ENCODE results near the gene HPCAL4.

Gene HPCAL4

GRCh38 chr1:39700348-39700747, 9.1 kb upstream of the HPCAL4 start:
- FAIRE-seq = no peak

DNA sequence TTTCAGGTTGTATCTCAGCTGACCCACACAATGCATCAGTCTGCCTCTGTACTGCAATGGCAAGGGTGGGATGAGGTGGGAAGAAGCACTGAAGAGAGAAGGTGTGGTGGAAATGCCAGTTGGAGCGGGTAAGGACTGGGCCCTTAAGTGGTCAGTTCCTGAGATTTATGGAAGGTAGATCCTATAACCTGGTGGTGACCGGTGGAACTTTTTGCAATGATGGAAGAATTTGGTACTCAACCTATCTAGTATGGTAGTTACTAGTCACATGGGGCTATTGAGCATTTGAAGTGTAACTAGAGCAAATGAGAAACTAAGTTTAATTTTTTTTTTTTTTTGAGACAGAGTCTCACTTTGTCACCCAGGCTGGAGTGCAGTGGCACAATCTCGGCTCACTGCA, 8.2 kb upstream of the HPCAL4 start:
- FAIRE-seq = no peak

GRCh38 chr1:39698568-39698967, 7.3 kb upstream of the HPCAL4 start:
- no peak for FAIRE-seq

DNA sequence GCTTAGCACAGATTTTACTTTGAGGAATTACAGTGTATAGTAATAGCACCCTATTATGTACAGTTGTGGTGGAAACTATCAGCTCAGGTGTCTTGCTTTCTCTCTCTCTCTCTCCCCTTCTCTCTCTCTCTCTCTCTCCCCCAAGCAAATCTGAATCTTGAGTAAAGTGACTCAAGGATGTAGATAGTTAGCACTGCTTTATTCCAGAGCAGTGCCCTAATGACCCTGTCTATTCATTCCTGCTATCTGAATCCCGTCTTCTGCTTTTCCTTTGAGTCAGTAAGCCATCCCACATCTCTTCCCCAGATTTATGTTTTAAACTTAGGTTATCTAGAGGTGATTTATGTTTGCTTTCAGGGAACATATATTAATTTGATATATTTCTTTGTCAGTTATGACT, 5.2 kb upstream of the HPCAL4 start:
- FAIRE-seq = no peak

- FAIRE-seq = no peak
Observed at GRCh38 chr1:39695016-39695415, 3.8 kb upstream of the HPCAL4 start.

DNA sequence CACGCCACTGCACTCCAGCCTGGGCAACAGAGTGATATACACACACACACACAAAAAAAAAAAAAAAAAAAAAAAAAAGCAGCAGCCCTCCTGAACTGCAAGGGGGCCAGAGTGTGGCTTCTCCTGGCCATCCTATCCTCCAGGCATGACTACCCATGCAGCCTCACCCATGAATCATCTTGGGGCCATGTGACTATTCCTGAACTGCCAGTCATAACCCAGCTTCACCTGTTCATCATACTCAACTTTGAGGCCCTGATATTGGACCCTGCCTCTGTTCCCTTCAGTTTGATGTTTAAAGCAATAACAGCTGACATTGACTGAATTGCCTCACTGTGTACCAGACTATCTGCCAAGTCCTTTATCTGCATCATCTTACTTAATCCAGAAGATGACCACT, 2.8 kb upstream of the HPCAL4 start:
- no peak for FAIRE-seq

DNA sequence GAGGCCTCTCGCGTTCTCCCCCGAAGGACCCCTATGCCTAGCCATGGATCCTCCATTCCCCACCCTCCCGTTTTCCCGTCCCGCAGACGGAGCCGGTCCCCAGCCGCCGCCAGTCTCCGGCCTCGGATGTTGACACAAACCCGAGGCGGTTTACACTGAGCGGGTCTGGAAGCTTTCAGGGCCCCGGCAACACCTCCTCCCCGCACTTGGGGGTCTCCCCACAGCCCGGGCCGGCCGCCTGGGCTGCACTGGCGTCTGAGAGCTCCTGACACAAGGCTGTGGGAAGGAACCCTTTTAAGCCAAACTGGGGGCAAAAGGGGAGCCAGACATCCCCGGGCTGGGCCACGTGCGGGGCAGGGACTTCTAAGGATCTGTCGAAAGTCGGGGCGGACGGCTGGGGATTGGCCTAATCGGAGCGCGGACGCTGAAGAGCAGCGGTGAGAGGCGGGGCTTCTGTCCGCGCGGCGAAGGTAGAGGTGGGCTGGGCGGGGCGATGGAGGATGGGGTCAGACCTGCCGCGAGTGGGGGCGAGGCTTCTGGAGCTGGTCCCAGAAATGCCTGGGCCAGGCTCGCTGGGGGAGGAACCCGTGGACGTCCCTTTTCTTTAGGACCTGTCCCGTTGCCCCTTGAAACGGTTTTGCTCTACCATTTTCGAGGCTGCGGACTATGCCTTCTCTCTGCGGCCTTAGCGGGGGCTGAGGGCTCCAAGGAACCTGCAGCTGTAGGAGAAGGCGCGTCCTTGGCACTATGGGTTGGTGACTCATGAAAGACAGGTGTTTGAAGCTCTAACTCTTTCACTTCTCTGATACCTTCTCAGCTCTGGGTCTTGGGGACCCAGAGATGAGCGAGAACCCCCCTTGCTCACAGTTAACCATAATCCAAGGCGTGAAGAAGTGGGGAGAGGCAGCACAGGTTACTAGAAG, 1.2 kb upstream of the HPCAL4 start:
- no peak for FAIRE-seq

DNA sequence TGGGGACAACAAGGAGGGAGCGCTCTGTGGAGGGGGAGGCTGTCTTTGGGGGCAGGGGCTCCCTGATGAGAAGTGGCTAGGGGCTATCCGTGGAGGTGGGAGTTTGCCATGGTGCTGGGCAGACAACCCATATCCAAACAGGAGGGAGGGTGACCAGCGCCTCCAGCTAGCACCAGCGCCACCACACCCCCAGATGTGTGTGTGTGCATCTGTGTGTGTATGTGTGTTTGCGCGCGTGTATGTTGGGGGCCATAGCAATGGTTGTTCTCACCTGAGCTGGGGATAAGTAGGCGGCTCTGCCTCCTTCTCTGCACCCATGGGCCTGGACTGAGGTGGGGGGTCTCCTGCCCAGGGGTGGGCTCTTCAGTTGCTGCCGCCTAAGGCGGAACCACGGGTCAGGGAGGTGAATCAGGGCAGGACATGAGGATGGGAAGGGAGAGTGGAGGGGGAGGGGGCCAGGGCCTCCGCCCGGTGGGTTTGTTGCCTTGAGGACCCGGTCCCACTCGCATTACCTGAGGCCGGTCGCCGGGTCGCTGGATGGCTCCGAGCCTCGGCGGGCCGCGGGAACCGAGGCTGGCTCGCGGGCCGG, 345 bp downstream of the HPCAL4 start:
- no peak for FAIRE-seq

DNA sequence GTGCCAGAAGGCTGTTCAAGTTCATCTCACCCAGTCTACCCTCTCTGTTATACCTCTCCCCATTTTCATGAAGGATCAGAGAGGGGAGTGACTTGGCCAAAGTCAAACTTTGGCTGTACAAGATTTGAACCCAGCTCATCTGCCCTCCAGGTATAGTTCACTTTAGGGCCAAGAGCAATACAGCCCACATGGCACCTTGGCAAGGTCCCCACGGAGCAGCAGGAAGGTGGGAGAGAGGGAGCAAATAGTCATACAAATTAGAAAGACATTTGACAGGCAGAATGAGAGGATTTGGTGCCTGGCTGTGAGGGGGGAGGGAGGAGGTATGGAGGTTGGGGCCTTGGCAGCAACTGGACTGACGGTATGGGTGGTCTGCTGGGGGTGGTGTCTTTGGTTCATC, 1.0 kb downstream of the HPCAL4 start:
- FAIRE-seq = no peak

DNA sequence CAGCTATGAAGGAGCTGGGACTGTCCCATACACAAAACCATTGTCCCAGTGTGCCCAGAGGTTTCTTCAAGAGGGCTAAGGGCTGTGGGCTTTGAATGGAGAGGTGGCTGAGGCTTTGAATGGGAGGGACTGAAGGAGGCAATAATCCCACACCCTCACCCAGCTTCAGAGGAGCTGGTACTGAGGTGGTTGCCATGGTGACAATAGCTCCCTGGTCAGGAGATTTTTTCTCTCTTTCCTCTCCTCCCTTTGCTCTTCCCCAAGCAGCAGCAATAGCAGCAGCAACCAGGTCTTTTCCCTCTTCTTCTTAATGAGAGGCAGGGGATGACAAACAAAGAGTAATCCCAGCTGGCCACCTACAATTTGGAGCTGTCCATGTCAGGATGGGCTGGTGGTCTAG, 1.6 kb downstream of the HPCAL4 start:
- no peak for FAIRE-seq

- FAIRE-seq = no peak
Observed at GRCh38 chr1:39689214-39689613, 2.0 kb downstream of the HPCAL4 start.

GRCh38 chr1:39688706-39689105, 2.5 kb downstream of the HPCAL4 start:
- FAIRE-seq = no peak

DNA sequence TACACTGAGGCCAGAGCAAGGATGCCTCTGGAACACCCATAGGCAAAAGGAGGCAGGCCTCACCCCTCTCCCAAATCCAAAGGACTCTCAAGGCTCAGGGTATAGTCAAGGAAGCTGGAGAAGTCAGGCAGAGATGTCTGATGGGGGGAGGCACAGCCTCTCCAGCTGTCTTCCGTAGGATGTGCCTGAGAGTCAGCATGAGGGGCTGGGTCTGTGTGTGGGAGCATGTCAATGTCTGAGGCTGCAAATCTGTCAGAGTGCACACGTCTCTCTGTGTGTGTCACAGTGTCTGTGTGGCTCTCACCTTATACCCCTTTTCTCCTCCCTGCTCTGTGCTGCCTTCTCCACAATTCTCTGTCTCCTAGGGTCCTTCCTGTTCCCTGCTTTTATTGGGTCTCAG, 4.0 kb downstream of the HPCAL4 start:
- no peak for FAIRE-seq

DNA sequence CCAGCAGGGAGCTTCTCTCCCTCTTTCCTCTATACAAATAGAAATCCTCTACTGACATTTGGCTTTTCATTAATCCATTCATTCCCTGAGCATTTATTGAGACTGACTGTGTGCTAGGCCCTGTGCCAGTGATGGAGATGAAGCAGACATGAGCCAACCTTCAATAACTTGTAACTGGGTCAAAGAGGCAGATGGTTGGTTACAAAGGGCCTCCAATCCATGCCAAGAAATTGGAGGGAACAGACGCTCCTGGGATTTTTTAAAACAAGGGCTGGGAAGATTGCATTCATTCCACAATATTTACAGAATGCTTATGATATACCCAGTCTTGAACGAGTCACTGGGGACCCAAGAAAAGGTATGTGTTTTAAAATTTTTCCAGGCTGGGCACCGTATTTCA, 6.2 kb downstream of the HPCAL4 start:
- FAIRE-seq = no peak

DNA sequence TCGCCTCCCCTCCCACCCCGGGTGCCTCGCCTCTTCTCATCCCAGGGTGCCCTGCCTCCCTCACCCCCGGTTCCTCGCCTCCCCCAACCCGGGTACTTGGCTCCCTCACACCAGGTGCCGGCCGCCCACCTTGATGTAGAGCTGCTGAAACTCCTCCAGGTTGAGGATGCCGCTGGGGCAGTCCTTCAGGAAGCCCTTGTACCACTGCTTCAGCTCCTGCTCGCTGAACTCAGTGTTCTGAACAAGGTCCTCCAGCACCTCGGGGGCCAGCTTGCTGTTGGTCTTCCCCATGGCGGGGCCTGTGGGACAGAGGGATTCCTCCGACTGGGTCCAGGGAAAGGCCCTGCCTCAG, 6.9 kb downstream of the HPCAL4 start:
- no peak for FAIRE-seq

DNA sequence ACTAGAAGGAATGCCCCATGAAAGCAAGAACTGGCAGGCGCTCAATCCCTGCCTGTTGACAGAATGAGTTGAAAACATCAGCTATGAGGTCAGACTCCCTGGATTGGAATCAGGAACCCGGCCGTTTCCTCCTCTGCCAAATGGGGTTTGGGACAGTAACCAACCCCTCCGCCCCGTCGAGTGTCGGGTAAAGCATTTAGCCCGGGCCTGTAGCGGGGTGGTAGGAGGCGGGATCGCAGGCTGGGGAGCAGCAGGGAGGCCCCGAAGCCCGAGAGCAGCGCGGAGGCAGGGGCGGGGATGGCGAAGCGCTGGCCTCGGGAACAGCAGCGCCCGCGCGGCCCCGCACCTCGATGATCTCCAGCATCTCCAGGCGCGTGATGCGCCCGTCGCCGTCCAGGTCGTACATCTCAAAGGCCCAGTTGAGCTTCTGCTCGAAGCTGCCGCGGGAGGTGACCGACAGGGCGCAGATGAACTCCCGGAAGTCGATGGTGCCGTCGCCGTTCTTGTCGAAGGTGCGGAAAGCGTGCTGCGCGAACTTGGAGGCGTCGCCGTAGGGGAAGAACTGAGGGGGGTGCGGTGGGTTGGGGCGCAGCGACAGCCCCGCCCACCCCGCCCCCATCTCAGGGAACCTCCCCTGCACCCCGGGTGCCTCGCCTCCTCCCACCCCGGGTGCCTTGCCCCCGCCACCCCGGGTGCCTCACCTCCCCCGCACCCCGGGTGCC, 7.5 kb downstream of the HPCAL4 start:
- no peak for FAIRE-seq

GRCh38 chr1:39681999-39682398, 9.2 kb downstream of the HPCAL4 start:
- no peak for FAIRE-seq

- no peak for FAIRE-seq
Observed at GRCh38 chr1:39681294-39681693, 9.9 kb downstream of the HPCAL4 start.

DNA sequence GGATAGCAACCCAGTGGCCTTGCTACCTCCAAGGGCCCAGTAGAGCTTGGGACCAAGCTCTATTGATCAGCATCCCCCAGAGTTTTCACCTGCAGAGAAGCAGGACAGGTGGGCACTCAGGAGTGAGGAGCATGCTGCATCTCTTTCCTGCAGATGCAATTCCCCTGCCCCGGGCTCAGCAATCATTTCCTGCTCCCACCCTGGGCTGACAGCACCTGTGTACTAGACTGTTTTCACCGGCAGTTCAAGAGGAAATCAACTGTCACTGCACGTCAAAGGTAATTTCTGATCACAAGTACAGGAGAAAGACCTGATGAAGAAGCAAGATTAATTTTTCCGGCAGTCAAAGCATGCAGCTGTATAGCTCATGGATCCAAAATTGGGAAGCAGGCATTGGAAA, 10.5 kb downstream of the HPCAL4 start:
- FAIRE-seq = no peak

GRCh38 chr1:39679821-39680220, 11.4 kb downstream of the HPCAL4 start:
- FAIRE-seq = no peak

DNA sequence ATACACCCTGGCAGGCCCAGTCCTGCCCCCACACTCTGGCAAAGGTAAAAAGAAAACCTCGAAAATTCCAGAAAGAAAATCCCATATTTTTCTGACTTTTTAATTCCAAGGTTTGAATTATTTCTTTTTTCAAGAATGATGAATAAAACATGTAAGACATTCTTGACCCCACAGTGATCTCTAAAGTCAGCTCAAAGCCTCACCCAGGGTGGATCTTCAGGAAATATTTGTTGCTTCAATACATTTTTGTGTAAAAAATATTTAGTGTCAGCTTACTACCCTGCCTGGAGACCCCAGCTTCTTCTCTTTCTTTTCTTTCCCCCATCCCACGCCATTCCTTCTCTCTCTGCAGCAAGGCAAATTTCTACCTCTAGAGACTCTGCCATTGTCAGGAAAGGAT, 12.3 kb downstream of the HPCAL4 start:
- no peak for FAIRE-seq

DNA sequence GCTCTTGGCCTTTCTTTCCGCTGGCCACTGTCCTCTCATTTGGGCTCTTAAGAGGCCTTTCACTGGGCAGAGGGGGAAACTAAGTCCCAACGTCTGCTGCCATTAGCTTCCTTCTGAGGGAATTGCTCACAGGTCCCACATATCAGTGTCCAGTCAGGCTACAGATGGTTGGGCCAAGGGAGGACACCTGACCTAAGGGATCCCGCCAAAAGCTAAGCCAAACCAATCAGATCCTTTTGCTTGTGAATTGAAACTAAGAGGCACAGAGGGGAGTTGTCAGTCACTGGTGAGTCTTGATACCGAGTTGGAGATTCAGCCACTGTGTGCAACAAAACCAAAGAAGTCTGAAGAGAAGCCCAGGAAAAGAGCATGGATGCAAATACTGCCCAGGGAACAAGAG, 13.6 kb downstream of the HPCAL4 start:
- FAIRE-seq = no peak

DNA sequence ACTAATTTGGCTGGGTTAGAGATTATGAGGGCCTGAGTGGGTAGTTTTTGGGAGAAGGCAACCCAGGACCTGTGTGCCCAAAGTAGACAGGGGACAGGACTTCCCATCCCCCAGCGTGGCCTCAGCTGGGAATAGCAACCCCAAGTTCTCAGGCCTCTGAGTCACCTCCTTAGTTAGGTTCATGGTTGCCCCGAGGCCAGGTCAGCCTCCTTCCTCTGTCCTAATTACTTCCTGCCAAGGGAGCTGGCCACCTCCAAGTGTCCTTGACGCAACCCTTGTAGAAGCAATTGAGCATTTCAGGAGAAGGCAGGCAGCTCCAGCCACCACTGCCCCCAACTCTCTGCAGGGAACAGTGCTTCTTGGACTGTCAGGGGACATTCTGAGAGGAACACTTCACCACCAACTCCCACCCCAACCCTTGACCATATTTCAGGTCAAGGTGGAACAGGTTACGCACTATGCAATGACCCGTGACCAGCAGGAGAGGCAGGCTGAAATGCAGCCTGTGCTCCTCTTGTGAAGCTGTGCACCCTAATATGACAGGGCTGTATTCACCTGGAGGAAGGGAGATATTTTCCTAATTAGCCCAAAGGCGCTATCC, 14.2 kb downstream of the HPCAL4 start:
- no peak for FAIRE-seq

DNA sequence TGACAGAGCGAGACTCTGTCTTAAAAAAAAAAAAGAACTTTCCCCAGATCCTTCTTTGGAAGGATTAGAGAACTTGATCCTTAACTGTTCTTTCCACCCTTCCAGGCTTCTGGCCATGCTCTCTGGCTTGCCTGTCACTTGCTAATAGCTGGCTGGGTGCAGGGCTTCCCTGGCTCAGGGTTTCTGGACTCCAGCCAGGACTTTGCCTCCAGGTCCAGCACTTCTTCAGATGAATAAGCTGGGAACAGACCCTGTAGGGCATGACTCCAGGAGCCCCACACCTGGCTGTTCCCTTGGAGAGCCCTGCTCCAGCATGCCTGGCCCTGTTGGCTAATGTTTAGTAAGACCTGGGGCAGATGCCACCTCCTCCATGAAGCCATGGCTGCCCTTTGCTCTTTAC, 16.0 kb downstream of the HPCAL4 start:
- FAIRE-seq = no peak
